LNCaP clone FGC (cell line): ENCODE results near the gene ZNF732.

ENCODE experiments used
- DNase-seq: peaks from one replicate; pipeline ENCODE4 v3.0.0-alpha.2; 2011; ENCODE audit warnings: low read depth
- H3K4me3 ChIP-seq: 2 replicates; pipeline ENCODE4 v1.5.1; 2011; ENCODE audit warnings: mild to moderate bottlenecking, low read depth, low read length, control low read depth
- CTCF ChIP-seq: IDR thresholded peaks from 2 replicates; pipeline ENCODE4 v1.5.1; 2012; ENCODE audit warnings: mild to moderate bottlenecking; ENCODE audit not compliant: control insufficient read depth, insufficient read depth; ENCODE audit errors: extremely low read depth

Gene ZNF732

GRCh38 chr4:234178-234577 is 71.1 kb downstream of the ZNF732 start:
- no peak for DNase-seq
- no peak for TF ChIP-seq CTCF
- H3K4me3 ChIP-seq = no peak overlapping the region

- no peak for TF ChIP-seq CTCF
- DNase-seq = no peak
- no peak overlapping the region for H3K4me3 ChIP-seq
These were observed 81.3 kb downstream of the ZNF732 start for GRCh38 chr4:223913-224497.
